ENCODE results near the gene PNMA8C. TPM values are rescaled to one million over a fixed set of nuclear protein-coding genes. Genes with fewer than 3 reads are reported as not detected.

Gene PNMA8C
- total and polyA plus RNA-seq, 2 donors (not counting 3 experiments of a cell fraction or from before 2014, with no cell fraction given) = not detected

GRCh38 chr19:46456930-46457329, 28.2 kb upstream of the PNMA8C start:
- ChIA-PET CTCF (interaction anchor here (0.9 to 1.1 kb wide), 2 partner anchors 9 to 17 kb away, joined by 3 read pairs; no protein-coding TSS in a partner anchor), POLR2A (no interaction called here)
- dilution Hi-C loops (cut with MboI; ENCODE audit: extremely low pct_ligation_motif_present, low sequenced_read_pairs) (no loop called here), intact Hi-C loops (cut with micrococcal nuclease) (no loop called here)
- H3K4me3 ChIP-seq (replicated peaks in 1 of 3; ENCODE audit: insufficient read depth in 1 of 3, low read depth in 1 of 3, low read length in 3 of 3) = no peak overlapping the region
- no TSS peak for BruUV-seq (replicated peaks)
- no peaks in the 10 kb centered on the region for H3K4me1 ChIP-seq (ENCODE audit: control insufficient read depth, extremely low read depth, insufficient read depth, low read length)
- peaks cover 3 to 4% of the 10 kb centered on the region in 2 experiments for H3K27me3 ChIP-seq (ENCODE audit: control insufficient read depth in 2 of 2, insufficient read depth in 2 of 2, low read length in 2 of 2)
- H4K20me1 ChIP-seq (replicated peaks; ENCODE audit: control insufficient read depth, extremely low read depth, insufficient read depth, low read length) = no peaks in the 10 kb centered on the region
- no peaks in the 10 kb centered on the region for H3K9me1 ChIP-seq (replicated peaks; ENCODE audit: control insufficient read depth, extremely low read depth, insufficient read depth, low read length)
- H2AFZ ChIP-seq (ENCODE audit: low read depth, low read length) = no peak overlapping the region
- H3K9me3 ChIP-seq (replicated peaks; ENCODE audit: control insufficient read depth, insufficient read depth, low read length) = no peaks in the 10 kb centered on the region
- DNase-seq (ENCODE audit: low read depth, low spot score) = no peak
- H3K27ac ChIP-seq (ENCODE audit: insufficient read depth, low read depth, low read length) = no peak overlapping the region
- no peak overlapping the region for H3K4me2 ChIP-seq (ENCODE audit: insufficient read depth, low read length)
- no peak for FAIRE-seq
- TF ChIP-seq FOS (IDR thresholded peaks at IDR 0.05; ENCODE audit: borderline replicate concordance, insufficient read depth, low read length) (no peak), MAX (IDR thresholded peaks at IDR 0.05; ENCODE audit: insufficient read depth, insufficient read length) (no peak), EZH2 (IDR thresholded peaks at IDR 0.05; ENCODE audit: borderline replicate concordance, low read depth, low read length, severe bottlenecking) (no peak), MYC (IDR thresholded peaks at IDR 0.05; ENCODE audit: low read depth, low read length) (no peak), POLR2AphosphoS5 (IDR thresholded peaks at IDR 0.05; ENCODE audit: insufficient read depth, low read depth, low read length) (no peak), JUN (IDR thresholded peaks at IDR 0.05; ENCODE audit: borderline replicate concordance, insufficient read depth, insufficient read length, low read depth) (no peak), POLR2A (IDR thresholded peaks at IDR 0.05; ENCODE audit: low read depth, low read length) (no peak), GATA2 (IDR thresholded peaks at IDR 0.05; ENCODE audit: insufficient read depth, insufficient read length, low read depth, low read length) (no peak)
- TF ChIP-seq, protein P1, sequence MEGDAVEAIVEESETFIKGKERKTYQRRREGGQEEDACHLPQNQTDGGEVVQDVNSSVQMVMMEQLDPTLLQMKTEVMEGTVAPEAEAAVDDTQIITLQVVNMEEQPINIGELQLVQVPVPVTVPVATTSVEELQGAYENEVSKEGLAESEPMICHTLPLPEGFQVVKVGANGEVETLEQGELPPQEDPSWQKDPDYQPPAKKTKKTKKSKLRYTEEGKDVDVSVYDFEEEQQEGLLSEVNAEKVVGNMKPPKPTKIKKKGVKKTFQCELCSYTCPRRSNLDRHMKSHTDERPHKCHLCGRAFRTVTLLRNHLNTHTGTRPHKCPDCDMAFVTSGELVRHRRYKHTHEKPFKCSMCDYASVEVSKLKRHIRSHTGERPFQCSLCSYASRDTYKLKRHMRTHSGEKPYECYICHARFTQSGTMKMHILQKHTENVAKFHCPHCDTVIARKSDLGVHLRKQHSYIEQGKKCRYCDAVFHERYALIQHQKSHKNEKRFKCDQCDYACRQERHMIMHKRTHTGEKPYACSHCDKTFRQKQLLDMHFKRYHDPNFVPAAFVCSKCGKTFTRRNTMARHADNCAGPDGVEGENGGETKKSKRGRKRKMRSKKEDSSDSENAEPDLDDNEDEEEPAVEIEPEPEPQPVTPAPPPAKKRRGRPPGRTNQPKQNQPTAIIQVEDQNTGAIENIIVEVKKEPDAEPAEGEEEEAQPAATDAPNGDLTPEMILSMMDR (IDR thresholded peaks at IDR 0.05; ENCODE audit: extremely low read depth in 1 of 2, insufficient read depth in 1 of 2, low read depth in 1 of 2, low read length in 2 of 2) = no peak
- no peaks in the 10 kb centered on the region for H3K36me3 ChIP-seq (ENCODE audit: control insufficient read depth in 2 of 2, extremely low read depth in 1 of 2, insufficient read depth in 2 of 2, low read length in 2 of 2)
- no peaks in the 10 kb centered on the region for H3K79me2 ChIP-seq (ENCODE audit: control insufficient read depth, insufficient read depth, low read length)
- no peak overlapping the region for H3K9ac ChIP-seq (replicated peaks; ENCODE audit: extremely low read depth, insufficient read depth, low read length)
